ENCODE measurements around the gene WASHC2C. TPM values are rescaled to one million over a fixed set of nuclear protein-coding genes. Genes with fewer than 3 reads are reported as not detected.
"Not testable (repeated sequence)": the region's sequence is repeated elsewhere in the genome, so short reads cannot be mapped to it uniquely, and the experiment has no call there.

WASHC2C gene
- total RNA-seq: 10 to 100 TPM; 33.0 to 33.8 TPM

- H3K27me3 Mint-ChIP-seq; H3K36me3 Mint-ChIP-seq (ENCODE audit: low read depth); H3K9me3 Mint-ChIP-seq (ENCODE audit: low read depth); POLR2A ChIA-PET; CTCF ChIA-PET: not testable (repeated sequence)
- DNase-seq: peak; percentile 99
- Mint-ChIP-seq H3K4me3 (peak within 1 kb of the TSS; percentile 84), H3K4me1 (peaks cover 11% of the 10 kb centered on the region), H3K27ac (peak within 1 kb of the TSS; percentile 85)
- peak; percentile 93 for ATAC-seq
- intact Hi-C loops (cut with DNase I, micrococcal nuclease): loop anchor here in 1 of 2 experiments (1.0 to 2.0 kb wide), 2 partner anchors 262 to 303 kb away; partner anchors contain the start of gene NCOA4
Observed at GRCh38 chr10:45726703-45727420, at the start of gene WASHC2C. WASHC2C (plus strand) TSS chr10:45727266; CDS start chr10:45727318, 52 bp downstream.

GRCh38 chr10:45678467-45678866 is 48.6 kb upstream of the WASHC2C start:
- intact Hi-C loops (cut with DNase I, micrococcal nuclease); H3K27me3 Mint-ChIP-seq; H3K4me3 Mint-ChIP-seq; H3K4me1 Mint-ChIP-seq; H3K36me3 Mint-ChIP-seq (ENCODE audit: low read depth); ATAC-seq; POLR2A ChIA-PET; H3K9me3 Mint-ChIP-seq (ENCODE audit: low read depth); DNase-seq; CTCF ChIA-PET; H3K27ac Mint-ChIP-seq: not testable (repeated sequence)

- POLR2A ChIA-PET; H3K4me3 Mint-ChIP-seq; intact Hi-C loops (cut with DNase I, micrococcal nuclease); ATAC-seq; DNase-seq; H3K27ac Mint-ChIP-seq; CTCF ChIA-PET; H3K27me3 Mint-ChIP-seq; H3K4me1 Mint-ChIP-seq; H3K36me3 Mint-ChIP-seq (ENCODE audit: low read depth); H3K9me3 Mint-ChIP-seq (ENCODE audit: low read depth): not testable (repeated sequence)
Observed at GRCh38 chr10:45710200-45710796, 16.8 kb upstream of the WASHC2C start.

- POLR2A ChIA-PET; H3K36me3 Mint-ChIP-seq (ENCODE audit: low read depth); DNase-seq; H3K4me3 Mint-ChIP-seq; intact Hi-C loops (cut with DNase I, micrococcal nuclease); CTCF ChIA-PET; H3K27ac Mint-ChIP-seq; H3K27me3 Mint-ChIP-seq; ATAC-seq; H3K9me3 Mint-ChIP-seq (ENCODE audit: low read depth); H3K4me1 Mint-ChIP-seq: not testable (repeated sequence)
Observed at GRCh38 chr10:45711223-45711622, 15.8 kb upstream of the WASHC2C start.

GRCh38 chr10:45717053-45717452 is 10.0 kb upstream of the WASHC2C start:
- H3K27me3 Mint-ChIP-seq; POLR2A ChIA-PET; H3K4me1 Mint-ChIP-seq; intact Hi-C loops (cut with DNase I, micrococcal nuclease); ATAC-seq; H3K4me3 Mint-ChIP-seq; DNase-seq; CTCF ChIA-PET; H3K27ac Mint-ChIP-seq; H3K36me3 Mint-ChIP-seq (ENCODE audit: low read depth); H3K9me3 Mint-ChIP-seq (ENCODE audit: low read depth): not testable (repeated sequence)

- intact Hi-C loops (cut with DNase I, micrococcal nuclease): not testable (repeated sequence)
- CTCF ChIA-PET: interaction anchor here (0.6 kb wide), 1 partner anchor 17 kb away, joined by 4 read pairs; no protein-coding TSS in a partner anchor
Observed at GRCh38 chr10:45717642-45718041, 9.4 kb upstream of the WASHC2C start.

GRCh38 chr10:45721503-45721902 is 5.6 kb upstream of the WASHC2C start:
- H3K9me3 Mint-ChIP-seq (ENCODE audit: low read depth); intact Hi-C loops (cut with DNase I, micrococcal nuclease); DNase-seq; H3K36me3 Mint-ChIP-seq (ENCODE audit: low read depth); H3K27ac Mint-ChIP-seq; POLR2A ChIA-PET; H3K4me3 Mint-ChIP-seq; ATAC-seq; CTCF ChIA-PET; H3K27me3 Mint-ChIP-seq; H3K4me1 Mint-ChIP-seq: not testable (repeated sequence)

More at GRCh38 chr10:45717642-45718041, 9.4 kb upstream of the WASHC2C start:
- H3K9me3 Mint-ChIP-seq (ENCODE audit: low read depth); DNase-seq; ATAC-seq; POLR2A ChIA-PET; H3K36me3 Mint-ChIP-seq (ENCODE audit: low read depth); H3K4me3 Mint-ChIP-seq; H3K27ac Mint-ChIP-seq; H3K4me1 Mint-ChIP-seq; H3K27me3 Mint-ChIP-seq: not testable (repeated sequence)

- H3K27me3 Mint-ChIP-seq; ATAC-seq; CTCF ChIA-PET; intact Hi-C loops (cut with DNase I, micrococcal nuclease); DNase-seq; POLR2A ChIA-PET; H3K4me1 Mint-ChIP-seq; H3K27ac Mint-ChIP-seq; H3K4me3 Mint-ChIP-seq; H3K36me3 Mint-ChIP-seq (ENCODE audit: low read depth); H3K9me3 Mint-ChIP-seq (ENCODE audit: low read depth): not testable (repeated sequence)
Observed at GRCh38 chr10:45723851-45724250, 3.2 kb upstream of the WASHC2C start.

- POLR2A ChIA-PET; H3K27me3 Mint-ChIP-seq; H3K36me3 Mint-ChIP-seq (ENCODE audit: low read depth); H3K27ac Mint-ChIP-seq; H3K9me3 Mint-ChIP-seq (ENCODE audit: low read depth); CTCF ChIA-PET: not testable (repeated sequence)
- DNase-seq (peak; percentile 15), ATAC-seq (peak; percentile 46)
- H3K4me3 Mint-ChIP-seq: peak overlapping the region; percentile 84
- peaks cover 11% of the 10 kb centered on the region for H3K4me1 Mint-ChIP-seq
- intact Hi-C loops (cut with DNase I, micrococcal nuclease): loop anchor here in 1 of 2 experiments (1.0 to 2.0 kb wide), 2 partner anchors 263 to 303 kb away; partner anchors contain the start of gene NCOA4
Observed at GRCh38 chr10:45727421-45727965, 427 bp downstream of the WASHC2C start.

- intact Hi-C loops (cut with DNase I, micrococcal nuclease): loop anchor here in 1 of 2 experiments (2.0 kb wide), 1 partner anchor 270 kb away; no protein-coding TSS in a partner anchor
- H3K4me1 Mint-ChIP-seq; DNase-seq; POLR2A ChIA-PET; CTCF ChIA-PET; H3K9me3 Mint-ChIP-seq (ENCODE audit: low read depth); H3K27ac Mint-ChIP-seq; ATAC-seq; H3K27me3 Mint-ChIP-seq; H3K4me3 Mint-ChIP-seq: not testable (repeated sequence)
- H3K36me3 Mint-ChIP-seq (ENCODE audit: low read depth): peaks cover 17% of the 10 kb centered on the region
Observed at GRCh38 chr10:45734449-45734848, 7.4 kb downstream of the WASHC2C start.

GRCh38 chr10:45734867-45735266 is 7.8 kb downstream of the WASHC2C start:
- H3K36me3 Mint-ChIP-seq (ENCODE audit: low read depth): peaks cover 17% of the 10 kb centered on the region
- H3K9me3 Mint-ChIP-seq (ENCODE audit: low read depth); CTCF ChIA-PET; H3K27me3 Mint-ChIP-seq; H3K4me1 Mint-ChIP-seq; DNase-seq; H3K4me3 Mint-ChIP-seq; ATAC-seq; H3K27ac Mint-ChIP-seq; POLR2A ChIA-PET: not testable (repeated sequence)
- intact Hi-C loops (cut with DNase I, micrococcal nuclease): loop anchor here in 1 of 2 experiments (2.0 kb wide), 1 partner anchor 270 kb away; no protein-coding TSS in a partner anchor

GRCh38 chr10:45741559-45741958 is 14.5 kb downstream of the WASHC2C start:
- H3K4me3 Mint-ChIP-seq; intact Hi-C loops (cut with DNase I, micrococcal nuclease); ATAC-seq: not testable (repeated sequence)

More at GRCh38 chr10:45741559-45741958, 14.5 kb downstream of the WASHC2C start:
- H3K36me3 Mint-ChIP-seq (ENCODE audit: low read depth); POLR2A ChIA-PET; H3K27me3 Mint-ChIP-seq; H3K9me3 Mint-ChIP-seq (ENCODE audit: low read depth); H3K27ac Mint-ChIP-seq; CTCF ChIA-PET; H3K4me1 Mint-ChIP-seq; DNase-seq: not testable (repeated sequence)
